Activated T-cell treated with anti-CD3 and anti-CD28 coated beads for 48 hours (primary cell): ENCODE data around the gene INTS3.

Experiments used
- DNase-seq: peaks from one replicate; pipeline ENCODE4 v3.0.0-alpha.2; 2020; ENCODE audit warnings: low read depth

The INTS3 gene

GRCh38 chr1:153727463-153728304, at the start of gene INTS3:
Gene INTS3, plus strand, starts transcription at chr1:153728050. Its CDS starts 585 bp downstream, at chr1:153728635.
- peak; percentile 98 for DNase-seq

GRCh38 chr1:153678519-153679336, 49.1 kb upstream of the INTS3 start, which contains the start of gene NPR1:
Gene NPR1, plus strand, starts transcription at chr1:153678688. Its CDS starts 421 bp downstream, at chr1:153679109.
- DNase-seq: no peak

GRCh38 chr1:153679337-153680119, 48.3 kb upstream of the INTS3 start:
- no peak for DNase-seq

GRCh38 chr1:153680120-153680403, 47.8 kb upstream of the INTS3 start:
- no peak for DNase-seq

- DNase-seq: no peak
These were observed 45.1 kb upstream of the INTS3 start for GRCh38 chr1:153682730-153683129.

- DNase-seq: no peak
These were observed 44.0 kb upstream of the INTS3 start for GRCh38 chr1:153683854-153684253.

GRCh38 chr1:153684892-153685291, 43.0 kb upstream of the INTS3 start:
- no peak for DNase-seq

GRCh38 chr1:153685544-153686340, 42.1 kb upstream of the INTS3 start:
- no peak for DNase-seq

- no peak for DNase-seq
These were observed 40.3 kb upstream of the INTS3 start for GRCh38 chr1:153687346-153688125.

GRCh38 chr1:153688276-153688675, 39.6 kb upstream of the INTS3 start:
- no peak for DNase-seq

GRCh38 chr1:153688736-153689328, 39.0 kb upstream of the INTS3 start:
- DNase-seq: no peak

- no peak for DNase-seq
These were observed 34.4 kb upstream of the INTS3 start for GRCh38 chr1:153693466-153693865.

- no peak for DNase-seq
These were observed 31.1 kb upstream of the INTS3 start for GRCh38 chr1:153696741-153697140.

GRCh38 chr1:153697191-153698019, 30.4 kb upstream of the INTS3 start:
- no peak for DNase-seq

GRCh38 chr1:153698020-153698922, 29.6 kb upstream of the INTS3 start:
- DNase-seq: no peak

- no peak for DNase-seq
These were observed 28.7 kb upstream of the INTS3 start for GRCh38 chr1:153698923-153699714.

GRCh38 chr1:153699768-153700167, 28.1 kb upstream of the INTS3 start:
- no peak for DNase-seq

- DNase-seq: no peak
These were observed 22.4 kb upstream of the INTS3 start for GRCh38 chr1:153705484-153705883.
